Measurements from ENCODE around the gene PIK3R1. TPM values are rescaled to one million over a fixed set of nuclear protein-coding genes. Genes with fewer than 3 reads are reported as not detected.

The PIK3R1 gene
- total and polyA plus RNA-seq, 2 experiments from 2014 or later, result 5.9 to 9.8 TPM

DNA sequence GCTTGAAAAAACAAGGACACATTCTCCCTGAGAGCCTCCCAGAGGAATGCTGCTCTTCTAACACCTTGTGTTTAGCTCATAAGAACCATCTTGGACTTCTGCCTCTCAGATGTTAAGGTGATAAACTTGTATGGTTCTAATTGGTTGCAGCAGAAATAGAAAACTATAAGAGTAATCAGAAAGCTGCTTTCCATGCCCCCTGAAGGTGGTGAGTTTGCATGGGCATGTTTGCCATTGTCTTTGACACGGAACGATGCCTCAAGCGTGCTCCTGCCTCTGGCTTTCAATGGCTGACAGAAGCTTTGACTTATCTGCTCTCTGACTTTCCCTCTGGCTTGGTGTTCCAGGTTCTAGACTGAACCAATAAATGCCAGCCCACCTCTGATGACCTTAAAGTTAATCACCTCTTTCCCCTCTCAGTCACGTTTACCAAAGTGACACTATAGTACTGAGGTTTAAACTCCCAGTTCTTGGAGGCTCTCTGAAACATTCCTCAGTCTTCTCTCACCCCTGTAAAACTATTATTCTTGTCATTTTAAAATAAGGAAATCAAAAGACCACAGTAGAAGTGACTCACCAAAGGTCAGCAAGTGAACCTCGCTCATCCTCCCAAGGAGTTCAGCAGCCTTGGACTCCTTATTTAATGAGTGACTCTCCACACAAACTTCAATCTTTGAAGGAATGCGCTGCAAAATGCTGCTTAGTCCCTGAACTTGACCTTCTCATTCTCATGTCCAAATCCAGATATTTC lies 103.6 kb downstream of the PIK3R1 start:
- H3K9me2 ChIP-seq (ENCODE audit: insufficient read depth), result peaks cover 14% of the 10 kb centered on the region; the same call in 1 of the 2 replicates
- no peak overlapping the region for H3K4me3 Mint-ChIP-seq
- H3K4me1 ChIP-seq (ENCODE audit: insufficient read depth), result no peaks in the 10 kb centered on the region
- no peak overlapping the region for H3K27ac Mint-ChIP-seq
- H3K79me2 ChIP-seq (replicated peaks; ENCODE audit: insufficient read depth), result no peaks in the 10 kb centered on the region
- no peak overlapping the region for H3K27ac ChIP-seq (ENCODE audit: low read depth)
- no peaks in the 10 kb centered on the region for H3K4me1 Mint-ChIP-seq
- no peak for DNase-seq (ENCODE audit: low spot score)
- no peaks in the 10 kb centered on the region for H3K27me3 ChIP-seq (ENCODE audit: insufficient read depth)
- H3K36me3 ChIP-seq (ENCODE audit: insufficient read depth), result no peaks in the 10 kb centered on the region
- H3K4me2 ChIP-seq, result no peak overlapping the region
- no peaks in the 10 kb centered on the region for H3F3A ChIP-seq (replicated peaks; ENCODE audit: low read depth)
- ATAC-seq, result no peak
- no peak overlapping the region for H3K4me3 ChIP-seq
- no peaks in the 10 kb centered on the region for H3K27me3 Mint-ChIP-seq (ENCODE audit: insufficient read depth, low read depth, poor library complexity)
- peaks cover 12% of the 10 kb centered on the region for H3K9me3 Mint-ChIP-seq
- H4K20me1 ChIP-seq (replicated peaks; ENCODE audit: insufficient read depth), result no peaks in the 10 kb centered on the region
- no peak overlapping the region for H2AFZ ChIP-seq
- peaks cover 4% of the 10 kb centered on the region; the same call in 1 of the 3 replicates for H3K36me3 Mint-ChIP-seq (ENCODE audit: low read depth)
- no peak for TF ChIP-seq STAT1 (IDR thresholded peaks at IDR 0.05; ENCODE audit: unreplicated experiment)
- TF ChIP-seq EZH2phosphoT487 (IDR thresholded peaks at IDR 0.05; ENCODE audit: unreplicated experiment), result no peak
- TF ChIP-seq, protein P1, sequence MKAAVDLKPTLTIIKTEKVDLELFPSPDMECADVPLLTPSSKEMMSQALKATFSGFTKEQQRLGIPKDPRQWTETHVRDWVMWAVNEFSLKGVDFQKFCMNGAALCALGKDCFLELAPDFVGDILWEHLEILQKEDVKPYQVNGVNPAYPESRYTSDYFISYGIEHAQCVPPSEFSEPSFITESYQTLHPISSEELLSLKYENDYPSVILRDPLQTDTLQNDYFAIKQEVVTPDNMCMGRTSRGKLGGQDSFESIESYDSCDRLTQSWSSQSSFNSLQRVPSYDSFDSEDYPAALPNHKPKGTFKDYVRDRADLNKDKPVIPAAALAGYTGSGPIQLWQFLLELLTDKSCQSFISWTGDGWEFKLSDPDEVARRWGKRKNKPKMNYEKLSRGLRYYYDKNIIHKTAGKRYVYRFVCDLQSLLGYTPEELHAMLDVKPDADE (IDR thresholded peaks at IDR 0.05), result no peak
- TF ChIP-seq ZNF114 (CRISPR knock-in tag; IDR thresholded peaks at IDR 0.05), result no peak
- no peak for TF ChIP-seq CREB1 (CRISPR knock-in tag; IDR thresholded peaks at IDR 0.05; ENCODE audit: low read depth)
- TF ChIP-seq NANOG (IDR thresholded peaks at IDR 0.05; ENCODE audit: borderline replicate concordance), result no peak
- TF ChIP-seq JUNB (IDR thresholded peaks at IDR 0.05; ENCODE audit: unreplicated experiment), result no peak
- no peak for TF ChIP-seq POLR2AphosphoS5 (IDR thresholded peaks at IDR 0.05; ENCODE audit: low read depth)
- TF ChIP-seq ZNF331 (CRISPR knock-in tag; IDR thresholded peaks at IDR 0.05; ENCODE audit: low read depth), result no peak
- TF ChIP-seq, protein P2, sequence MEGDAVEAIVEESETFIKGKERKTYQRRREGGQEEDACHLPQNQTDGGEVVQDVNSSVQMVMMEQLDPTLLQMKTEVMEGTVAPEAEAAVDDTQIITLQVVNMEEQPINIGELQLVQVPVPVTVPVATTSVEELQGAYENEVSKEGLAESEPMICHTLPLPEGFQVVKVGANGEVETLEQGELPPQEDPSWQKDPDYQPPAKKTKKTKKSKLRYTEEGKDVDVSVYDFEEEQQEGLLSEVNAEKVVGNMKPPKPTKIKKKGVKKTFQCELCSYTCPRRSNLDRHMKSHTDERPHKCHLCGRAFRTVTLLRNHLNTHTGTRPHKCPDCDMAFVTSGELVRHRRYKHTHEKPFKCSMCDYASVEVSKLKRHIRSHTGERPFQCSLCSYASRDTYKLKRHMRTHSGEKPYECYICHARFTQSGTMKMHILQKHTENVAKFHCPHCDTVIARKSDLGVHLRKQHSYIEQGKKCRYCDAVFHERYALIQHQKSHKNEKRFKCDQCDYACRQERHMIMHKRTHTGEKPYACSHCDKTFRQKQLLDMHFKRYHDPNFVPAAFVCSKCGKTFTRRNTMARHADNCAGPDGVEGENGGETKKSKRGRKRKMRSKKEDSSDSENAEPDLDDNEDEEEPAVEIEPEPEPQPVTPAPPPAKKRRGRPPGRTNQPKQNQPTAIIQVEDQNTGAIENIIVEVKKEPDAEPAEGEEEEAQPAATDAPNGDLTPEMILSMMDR (conservative IDR thresholded peaks at IDR 0.05; ENCODE audit: low read depth in 2 of 2), result no peak
- TF ChIP-seq, protein P3, sequence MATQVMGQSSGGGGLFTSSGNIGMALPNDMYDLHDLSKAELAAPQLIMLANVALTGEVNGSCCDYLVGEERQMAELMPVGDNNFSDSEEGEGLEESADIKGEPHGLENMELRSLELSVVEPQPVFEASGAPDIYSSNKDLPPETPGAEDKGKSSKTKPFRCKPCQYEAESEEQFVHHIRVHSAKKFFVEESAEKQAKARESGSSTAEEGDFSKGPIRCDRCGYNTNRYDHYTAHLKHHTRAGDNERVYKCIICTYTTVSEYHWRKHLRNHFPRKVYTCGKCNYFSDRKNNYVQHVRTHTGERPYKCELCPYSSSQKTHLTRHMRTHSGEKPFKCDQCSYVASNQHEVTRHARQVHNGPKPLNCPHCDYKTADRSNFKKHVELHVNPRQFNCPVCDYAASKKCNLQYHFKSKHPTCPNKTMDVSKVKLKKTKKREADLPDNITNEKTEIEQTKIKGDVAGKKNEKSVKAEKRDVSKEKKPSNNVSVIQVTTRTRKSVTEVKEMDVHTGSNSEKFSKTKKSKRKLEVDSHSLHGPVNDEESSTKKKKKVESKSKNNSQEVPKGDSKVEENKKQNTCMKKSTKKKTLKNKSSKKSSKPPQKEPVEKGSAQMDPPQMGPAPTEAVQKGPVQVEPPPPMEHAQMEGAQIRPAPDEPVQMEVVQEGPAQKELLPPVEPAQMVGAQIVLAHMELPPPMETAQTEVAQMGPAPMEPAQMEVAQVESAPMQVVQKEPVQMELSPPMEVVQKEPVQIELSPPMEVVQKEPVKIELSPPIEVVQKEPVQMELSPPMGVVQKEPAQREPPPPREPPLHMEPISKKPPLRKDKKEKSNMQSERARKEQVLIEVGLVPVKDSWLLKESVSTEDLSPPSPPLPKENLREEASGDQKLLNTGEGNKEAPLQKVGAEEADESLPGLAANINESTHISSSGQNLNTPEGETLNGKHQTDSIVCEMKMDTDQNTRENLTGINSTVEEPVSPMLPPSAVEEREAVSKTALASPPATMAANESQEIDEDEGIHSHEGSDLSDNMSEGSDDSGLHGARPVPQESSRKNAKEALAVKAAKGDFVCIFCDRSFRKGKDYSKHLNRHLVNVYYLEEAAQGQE (IDR thresholded peaks at IDR 0.05; ENCODE audit: unreplicated experiment), result no peak
- TF ChIP-seq, protein P4, sequence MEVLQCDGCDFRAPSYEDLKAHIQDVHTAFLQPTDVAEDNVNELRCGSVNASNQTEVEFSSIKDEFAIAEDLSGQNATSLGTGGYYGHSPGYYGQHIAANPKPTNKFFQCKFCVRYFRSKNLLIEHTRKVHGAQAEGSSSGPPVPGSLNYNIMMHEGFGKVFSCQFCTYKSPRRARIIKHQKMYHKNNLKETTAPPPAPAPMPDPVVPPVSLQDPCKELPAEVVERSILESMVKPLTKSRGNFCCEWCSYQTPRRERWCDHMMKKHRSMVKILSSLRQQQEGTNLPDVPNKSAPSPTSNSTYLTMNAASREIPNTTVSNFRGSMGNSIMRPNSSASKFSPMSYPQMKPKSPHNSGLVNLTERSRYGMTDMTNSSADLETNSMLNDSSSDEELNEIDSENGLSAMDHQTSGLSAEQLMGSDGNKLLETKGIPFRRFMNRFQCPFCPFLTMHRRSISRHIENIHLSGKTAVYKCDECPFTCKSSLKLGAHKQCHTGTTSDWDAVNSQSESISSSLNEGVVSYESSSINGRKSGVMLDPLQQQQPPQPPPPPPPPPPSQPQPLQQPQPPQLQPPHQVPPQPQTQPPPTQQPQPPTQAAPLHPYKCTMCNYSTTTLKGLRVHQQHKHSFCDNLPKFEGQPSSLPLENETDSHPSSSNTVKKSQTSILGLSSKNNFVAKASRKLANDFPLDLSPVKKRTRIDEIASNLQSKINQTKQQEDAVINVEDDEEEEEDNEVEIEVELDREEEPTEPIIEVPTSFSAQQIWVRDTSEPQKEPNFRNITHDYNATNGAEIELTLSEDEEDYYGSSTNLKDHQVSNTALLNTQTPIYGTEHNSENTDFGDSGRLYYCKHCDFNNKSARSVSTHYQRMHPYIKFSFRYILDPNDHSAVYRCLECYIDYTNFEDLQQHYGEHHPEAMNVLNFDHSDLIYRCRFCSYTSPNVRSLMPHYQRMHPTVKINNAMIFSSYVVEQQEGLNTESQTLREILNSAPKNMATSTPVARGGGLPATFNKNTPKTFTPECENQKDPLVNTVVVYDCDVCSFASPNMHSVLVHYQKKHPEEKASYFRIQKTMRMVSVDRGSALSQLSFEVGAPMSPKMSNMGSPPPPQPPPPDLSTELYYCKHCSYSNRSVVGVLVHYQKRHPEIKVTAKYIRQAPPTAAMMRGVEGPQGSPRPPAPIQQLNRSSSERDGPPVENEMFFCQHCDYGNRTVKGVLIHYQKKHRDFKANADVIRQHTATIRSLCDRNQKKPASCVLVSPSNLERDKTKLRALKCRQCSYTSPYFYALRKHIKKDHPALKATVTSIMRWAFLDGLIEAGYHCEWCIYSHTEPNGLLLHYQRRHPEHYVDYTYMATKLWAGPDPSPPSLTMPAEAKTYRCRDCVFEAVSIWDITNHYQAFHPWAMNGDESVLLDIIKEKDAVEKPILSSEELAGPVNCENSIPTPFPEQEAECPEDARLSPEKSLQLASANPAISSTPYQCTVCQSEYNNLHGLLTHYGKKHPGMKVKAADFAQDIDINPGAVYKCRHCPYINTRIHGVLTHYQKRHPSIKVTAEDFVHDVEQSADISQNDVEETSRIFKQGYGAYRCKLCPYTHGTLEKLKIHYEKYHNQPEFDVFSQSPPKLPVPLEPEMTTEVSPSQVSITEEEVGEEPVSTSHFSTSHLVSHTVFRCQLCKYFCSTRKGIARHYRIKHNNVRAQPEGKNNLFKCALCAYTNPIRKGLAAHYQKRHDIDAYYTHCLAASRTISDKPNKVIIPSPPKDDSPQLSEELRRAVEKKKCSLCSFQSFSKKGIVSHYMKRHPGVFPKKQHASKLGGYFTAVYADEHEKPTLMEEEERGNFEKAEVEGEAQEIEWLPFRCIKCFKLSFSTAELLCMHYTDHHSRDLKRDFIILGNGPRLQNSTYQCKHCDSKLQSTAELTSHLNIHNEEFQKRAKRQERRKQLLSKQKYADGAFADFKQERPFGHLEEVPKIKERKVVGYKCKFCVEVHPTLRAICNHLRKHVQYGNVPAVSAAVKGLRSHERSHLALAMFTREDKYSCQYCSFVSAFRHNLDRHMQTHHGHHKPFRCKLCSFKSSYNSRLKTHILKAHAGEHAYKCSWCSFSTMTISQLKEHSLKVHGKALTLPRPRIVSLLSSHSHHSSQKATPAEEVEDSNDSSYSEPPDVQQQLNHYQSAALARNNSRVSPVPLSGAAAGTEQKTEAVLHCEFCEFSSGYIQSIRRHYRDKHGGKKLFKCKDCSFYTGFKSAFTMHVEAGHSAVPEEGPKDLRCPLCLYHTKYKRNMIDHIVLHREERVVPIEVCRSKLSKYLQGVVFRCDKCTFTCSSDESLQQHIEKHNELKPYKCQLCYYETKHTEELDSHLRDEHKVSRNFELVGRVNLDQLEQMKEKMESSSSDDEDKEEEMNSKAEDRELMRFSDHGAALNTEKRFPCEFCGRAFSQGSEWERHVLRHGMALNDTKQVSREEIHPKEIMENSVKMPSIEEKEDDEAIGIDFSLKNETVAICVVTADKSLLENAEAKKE (CRISPR knock-in tag; IDR thresholded peaks at IDR 0.05), result no peak
- TF ChIP-seq EZH2 (IDR thresholded peaks at IDR 0.05; ENCODE audit: low read depth, unreplicated experiment), result no peak
